HepG2 (cell line): ENCODE measurements around the gene ALDH16A1. TPM values are rescaled to one million over a fixed set of nuclear protein-coding genes. Genes with fewer than 3 reads are reported as not detected.
A peak's percentile ranks its signal among the peaks of the same experiment; 100 is the strongest.

Source experiments
- CAMTA2 ChIP-seq: sonication (generic); formaldehyde crosslinking; IDR thresholded peaks from 2 replicates; pipeline ENCODE4 v1.4.0; 2020; ENCODE audit warnings: mild to moderate bottlenecking, missing genetic modification reagents, borderline replicate concordance
- CREBL2 ChIP-seq: sonication (generic); formaldehyde crosslinking; IDR thresholded peaks from 2 replicates; pipeline ENCODE4 v1.8.1; 2023; ENCODE audit warnings: missing genetic modification reagents, mild to moderate bottlenecking, borderline replicate concordance
- DMAP1 ChIP-seq: IDR thresholded peaks from 2 replicates; pipeline ENCODE4 v1.6.1; 2016
- GLMP ChIP-seq: sonication (generic); formaldehyde crosslinking; IDR thresholded peaks from 2 replicates; pipeline ENCODE4 v1.9.0; 2021; ENCODE audit warnings: missing genetic modification reagents, mild to moderate bottlenecking, borderline replicate concordance
- HBP1 ChIP-seq: IDR thresholded peaks from 2 replicates; pipeline ENCODE4 v1.6.1; 2016; ENCODE audit warnings: low read depth, control low read depth
- NFE2L2 ChIP-seq: fragments of 150-350 bp; IDR thresholded peaks from 2 replicates; pipeline ENCODE4 v1.6.1; 2014; ENCODE audit warnings: low read length
- NR2F6 ChIP-seq, 2 experiments: IDR thresholded peaks; 2 replicates each; pipeline ENCODE4 v1.6.1; 2016; ENCODE audit warnings: antibody characterized with exemption in 1 of 2, mild to moderate bottlenecking in 1 of 2
- RARA ChIP-seq: IDR thresholded peaks from 2 replicates; pipeline ENCODE4 v1.6.1; 2016; ENCODE audit warnings: missing genetic modification reagents, missing compliant biosample characterization
- RCOR2 ChIP-seq: IDR thresholded peaks from 2 replicates; pipeline ENCODE4 v1.6.1; 2016; ENCODE audit warnings: missing biosample characterization, missing genetic modification reagents
- ZFYVE20 ChIP-seq: sonication (generic); formaldehyde crosslinking; IDR thresholded peaks from 2 replicates; pipeline ENCODE4 v1.8.0; 2023; ENCODE audit warnings: low read depth, mild to moderate bottlenecking, moderate library complexity, missing genetic modification reagents, borderline replicate concordance
- ZNF180 ChIP-seq: sonication (generic); formaldehyde crosslinking; IDR thresholded peaks from 2 replicates; pipeline ENCODE4 v1.4.0; 2020; ENCODE audit warnings: low read depth, missing genetic modification reagents, borderline replicate concordance
- ZNF331 ChIP-seq: sonication (generic); formaldehyde crosslinking; IDR thresholded peaks from 2 replicates; pipeline ENCODE4 v1.4.0; 2020; ENCODE audit warnings: missing genetic modification reagents
- ZNF550 ChIP-seq: sonication (generic); formaldehyde crosslinking; IDR thresholded peaks from 2 replicates; pipeline ENCODE4 v1.4.0; 2020; ENCODE audit warnings: mild to moderate bottlenecking, missing genetic modification reagents, borderline replicate concordance
- ZNF577 ChIP-seq: sonication (generic); formaldehyde crosslinking; IDR thresholded peaks from 2 replicates; pipeline ENCODE4 v1.4.0; 2020; ENCODE audit warnings: mild to moderate bottlenecking, low read depth, missing genetic modification reagents, borderline replicate concordance
- ZNF709 ChIP-seq: sonication (generic); formaldehyde crosslinking; IDR thresholded peaks from 2 replicates; pipeline ENCODE4 v1.5.0; 2020; ENCODE audit warnings: mild to moderate bottlenecking, missing genetic modification reagents
- ZNF710 ChIP-seq: sonication (generic); formaldehyde crosslinking; IDR thresholded peaks from 2 replicates; pipeline ENCODE4 v1.5.0; 2020; ENCODE audit warnings: mild to moderate bottlenecking, missing genetic modification reagents, borderline replicate concordance
- polyA plus RNA-seq, 8 experiments: library from polyadenylated mRNA; depleted of rRNA in 3 of 8; stranded (reverse) in 7 of 8; unstranded in 1 of 8; fragments of >200 nt; fragmentation: Illumina TruSeq in 4 of 8; extraction: Trizol in 4 of 8; gene quantifications; 2 replicates each; pipeline versions ENCODE4 v1.2.1 to v1.2.3, GENCODE V29; 2011 to 2016; ENCODE audit warnings: low read depth in 4 of 8, missing spikeins in 1 of 8, mixed read lengths in 1 of 8; ENCODE audit not compliant: insufficient read depth in 1 of 8
- total RNA-seq, 5 experiments: library from RNA; depleted of rRNA; stranded (reverse); fragments of >200 nt; fragmentation: Illumina TruSeq; extraction: Trizol; gene quantifications; 2 replicates each; pipeline ENCODE4 v1.2.3, GENCODE V29; 2016; ENCODE audit warnings: low read depth in 1 of 5
- TF ChIP-seq, protein P1 (sequence below): sonication (generic); formaldehyde crosslinking; IDR thresholded peaks from 2 replicates; pipeline ENCODE4 v1.4.0; 2020; ENCODE audit warnings: missing genetic modification reagents
- TF ChIP-seq, protein P2 (sequence below): sonication (generic); IDR thresholded peaks from 2 replicates; pipeline ENCODE4 v1.6.1; 2016; ENCODE audit warnings: low read depth, borderline replicate concordance

The ALDH16A1 gene
- total and polyA plus RNA-seq, 2 of the 13 experiments (the other 11 are each of a cell fraction or from before 2014, with no cell fraction given) = 8.4 to 34.9 TPM

- TF ChIP-seq GLMP (no peak), ZNF709 (CRISPR knock-in tag) (no peak), NR2F6 (IDR thresholded peaks at IDR 0.05) (0 out of 2 replicates have a peak, but pooled peaks have one; percentile 12), NR2F6 (CRISPR knock-in tag; IDR thresholded peaks at IDR 0.05) (no peak; the same call in 1 of the 2 replicates), ZNF710 (CRISPR knock-in tag) (peak; percentile 40; the same call in 1 of the 2 replicates), ZNF550 (no peak), NFE2L2 (no peak), ZNF577 (CRISPR knock-in tag) (no peak), ZFYVE20 (CRISPR knock-in tag) (no peak), ZNF331 (CRISPR knock-in tag) (peak; percentile 11; the same call in 1 of the 2 replicates), HBP1 (CRISPR knock-in tag) (peak; percentile 76; the same call in 1 of the 2 replicates), RARA (CRISPR knock-in tag) (no peak), ZNF180 (CRISPR knock-in tag) (no peak; the same call in 1 of the 2 replicates), CREBL2 (0 out of 2 replicates have a peak, but pooled peaks have one; percentile 56), RCOR2 (CRISPR knock-in tag) (0 out of 2 replicates have a peak, but pooled peaks have one; percentile 20), DMAP1 (no peak; the same call in 1 of the 2 replicates), CAMTA2 (CRISPR knock-in tag) (0 out of 2 replicates have a peak, but pooled peaks have one; percentile 50)
- TF ChIP-seq, protein P1, sequence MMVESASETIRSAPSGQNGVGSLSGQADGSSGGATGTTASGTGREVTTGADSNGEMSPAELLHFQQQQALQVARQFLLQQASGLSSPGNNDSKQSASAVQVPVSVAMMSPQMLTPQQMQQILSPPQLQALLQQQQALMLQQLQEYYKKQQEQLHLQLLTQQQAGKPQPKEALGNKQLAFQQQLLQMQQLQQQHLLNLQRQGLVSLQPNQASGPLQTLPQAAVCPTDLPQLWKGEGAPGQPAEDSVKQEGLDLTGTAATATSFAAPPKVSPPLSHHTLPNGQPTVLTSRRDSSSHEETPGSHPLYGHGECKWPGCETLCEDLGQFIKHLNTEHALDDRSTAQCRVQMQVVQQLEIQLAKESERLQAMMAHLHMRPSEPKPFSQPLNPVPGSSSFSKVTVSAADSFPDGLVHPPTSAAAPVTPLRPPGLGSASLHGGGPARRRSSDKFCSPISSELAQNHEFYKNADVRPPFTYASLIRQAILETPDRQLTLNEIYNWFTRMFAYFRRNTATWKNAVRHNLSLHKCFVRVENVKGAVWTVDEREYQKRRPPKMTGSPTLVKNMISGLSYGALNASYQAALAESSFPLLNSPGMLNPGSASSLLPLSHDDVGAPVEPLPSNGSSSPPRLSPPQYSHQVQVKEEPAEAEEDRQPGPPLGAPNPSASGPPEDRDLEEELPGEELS = peak; percentile 25; the same call in 1 of the 2 replicates
- TF ChIP-seq, protein P2, sequence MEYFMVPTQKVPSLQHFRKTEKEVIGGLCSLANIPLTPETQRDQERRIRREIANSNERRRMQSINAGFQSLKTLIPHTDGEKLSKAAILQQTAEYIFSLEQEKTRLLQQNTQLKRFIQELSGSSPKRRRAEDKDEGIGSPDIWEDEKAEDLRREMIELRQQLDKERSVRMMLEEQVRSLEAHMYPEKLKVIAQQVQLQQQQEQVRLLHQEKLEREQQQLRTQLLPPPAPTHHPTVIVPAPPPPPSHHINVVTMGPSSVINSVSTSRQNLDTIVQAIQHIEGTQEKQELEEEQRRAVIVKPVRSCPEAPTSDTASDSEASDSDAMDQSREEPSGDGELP = 0 out of 2 replicates have a peak, but pooled peaks have one; percentile 45
Observed at GRCh38 chr19:49443366-49444099, 9.5 kb upstream of the ALDH16A1 start (continued).
